Posterior vena cava (tissue), 2 donors: Measurements from ENCODE around the gene CSF1. TPM values are rescaled to one million over a fixed set of nuclear protein-coding genes. Genes with fewer than 3 reads are reported as not detected.

Experiments
- DNase-seq: peaks from one replicate; pipeline ENCODE4 v3.0.0-alpha.2; 2020; ENCODE audit warnings: low spot score
- intact Hi-C, 2 donors: fragments of 100-400 bp; cut with DNase I; formaldehyde crosslinking; loops; one replicate each; pipeline versions ENCODE4 v1.14.1 to v1.14.2; 2022 to 2023
- total RNA-seq, 2 donors: library from RNA; stranded (reverse); fragmentation: NEBNext Ultra II Directional; extraction: Animal tissue kit (Norgen Biotek cat#: 25700); gene quantifications; one replicate each; pipeline ENCODE4 v1.2.1, GENCODE V29; 2021
- donor health status: DM: yes; HTN: yes; CAD: no.
- donor health status: DM: yes; HTN: yes; CAD: no.

Gene CSF1
- total RNA-seq, 2 donors from 2014 or later = 64.1 to 68.7 TPM

DNA sequence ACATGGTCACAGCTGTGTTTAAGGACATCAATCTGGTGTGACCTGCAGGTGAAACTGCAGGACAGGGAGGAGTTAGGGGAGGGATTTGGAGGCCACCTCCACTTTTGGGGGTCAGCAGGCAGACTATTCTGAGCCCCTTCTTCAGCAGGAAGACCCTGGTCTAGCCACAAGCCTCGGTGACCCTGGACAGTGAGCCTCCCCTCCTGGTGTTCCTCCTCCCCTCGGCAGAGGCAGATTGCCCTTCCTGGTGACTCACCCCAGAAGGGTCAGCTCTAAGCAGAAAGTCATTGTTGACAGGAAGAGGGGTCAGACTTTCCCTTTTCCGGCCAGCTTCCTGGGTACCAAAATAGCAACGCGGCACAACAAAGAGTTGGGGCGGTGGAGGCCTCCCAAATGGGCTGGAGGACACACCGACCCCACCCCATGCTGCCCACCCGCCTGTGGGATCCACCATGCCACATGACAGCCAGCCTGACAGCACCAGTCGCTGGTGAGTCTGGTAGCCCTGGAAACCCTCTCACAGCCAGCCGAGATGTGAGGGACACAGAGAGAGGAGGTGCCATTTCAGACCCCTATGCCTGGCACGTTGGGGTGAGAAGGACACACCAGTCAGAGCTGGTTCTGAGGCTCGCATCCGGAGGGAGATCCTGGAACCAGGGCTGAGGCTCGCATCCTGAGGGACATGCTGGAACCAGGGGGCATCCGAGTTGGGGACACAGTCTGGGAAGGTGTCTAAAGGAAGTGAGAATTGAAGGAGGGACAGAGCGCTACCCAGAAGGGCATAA lies 14.7 kb upstream of the CSF1 start:
- DNase-seq = peak; percentile 87
- intact Hi-C loops = no loop called here

- no peak for DNase-seq
- intact Hi-C loops = no loop called here
These were observed 14.0 kb upstream of the CSF1 start for GRCh38 chr1:109896681-109897080.

DNA sequence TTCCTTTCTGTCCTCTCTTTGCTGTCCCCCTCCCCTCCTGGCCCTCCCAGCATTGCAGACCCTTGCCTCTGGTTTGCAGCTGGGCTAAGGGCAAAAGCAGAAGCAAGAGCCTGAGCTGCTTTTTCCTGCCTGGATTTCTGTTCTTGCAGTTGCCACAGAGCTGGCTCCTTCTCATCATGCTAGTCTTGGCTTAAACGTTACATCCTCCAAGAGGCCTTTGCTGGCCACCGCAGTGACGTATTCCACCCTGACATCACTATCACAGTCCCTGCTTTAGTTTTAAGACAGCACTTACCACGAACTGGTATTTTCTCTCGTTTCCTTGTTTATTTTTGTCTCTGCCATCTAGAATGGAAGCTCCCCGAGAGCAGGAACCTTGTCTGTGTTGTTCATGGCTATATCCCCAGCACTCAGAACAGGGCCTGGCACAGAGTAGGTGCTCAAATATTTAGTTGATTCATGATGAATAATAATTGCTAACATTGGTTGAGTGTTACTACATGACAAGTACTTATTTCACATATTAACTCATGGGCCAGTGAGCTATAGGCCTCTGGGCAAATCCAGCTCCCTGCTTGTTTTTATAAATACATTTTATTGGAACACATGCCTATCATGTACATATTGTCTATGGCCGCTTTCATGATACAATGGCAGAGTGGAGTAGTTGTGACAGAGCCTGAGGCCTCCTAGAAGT lies 13.2 kb upstream of the CSF1 start:
- intact Hi-C loops = no loop called here
- no peak for DNase-seq

GRCh38 chr1:109898842-109899241 lies 11.8 kb upstream of the CSF1 start:
- intact Hi-C loops = no loop called here
- no peak for DNase-seq

GRCh38 chr1:109901141-109901523 lies 9.5 kb upstream of the CSF1 start:
- no peak for DNase-seq
- intact Hi-C loops = no loop called here

GRCh38 chr1:109901524-109902145 lies 9.0 kb upstream of the CSF1 start:
- intact Hi-C loops = no loop called here
- DNase-seq = no peak

- no peak for DNase-seq
- intact Hi-C loops = no loop called here
These were observed 8.3 kb upstream of the CSF1 start for GRCh38 chr1:109902204-109902985.

GRCh38 chr1:109903376-109903930 lies 7.2 kb upstream of the CSF1 start:
- DNase-seq = no peak
- intact Hi-C loops = no loop called here

DNA sequence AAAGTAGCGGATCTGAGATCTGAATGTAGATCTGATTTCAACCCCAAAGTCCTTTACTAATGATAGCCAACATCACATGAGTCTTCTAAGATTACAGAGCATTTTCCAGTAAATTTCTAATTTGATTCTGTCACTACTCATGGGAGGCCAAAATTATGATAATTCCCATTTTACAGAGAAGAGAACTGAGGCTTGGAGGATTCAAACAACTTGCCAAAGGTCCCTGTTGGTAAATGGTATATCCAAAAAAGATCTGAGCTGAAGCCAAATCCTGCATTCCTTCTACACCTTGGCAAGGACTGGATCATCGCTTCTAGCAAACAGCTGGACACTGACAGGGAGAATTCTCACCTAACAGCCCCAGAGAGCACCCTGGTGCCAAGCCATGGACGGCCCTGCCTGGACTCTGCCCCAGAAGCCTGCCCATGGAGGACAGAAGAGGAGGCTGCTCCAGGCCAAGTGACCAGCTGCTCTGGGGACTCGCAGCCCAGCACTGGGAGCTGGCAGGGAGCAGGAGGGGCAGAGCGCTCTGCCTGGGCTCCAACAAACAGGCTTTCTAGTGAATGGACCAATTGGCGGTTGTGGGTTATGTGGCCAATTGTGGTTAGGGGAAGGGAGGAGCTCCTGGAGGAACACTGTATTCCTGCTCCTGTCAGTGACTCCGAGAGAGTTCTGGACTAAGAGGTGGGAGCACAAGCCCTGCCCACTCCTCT lies 6.4 kb upstream of the CSF1 start:
- intact Hi-C loops = no loop called here
- DNase-seq = peak; percentile 60

DNA sequence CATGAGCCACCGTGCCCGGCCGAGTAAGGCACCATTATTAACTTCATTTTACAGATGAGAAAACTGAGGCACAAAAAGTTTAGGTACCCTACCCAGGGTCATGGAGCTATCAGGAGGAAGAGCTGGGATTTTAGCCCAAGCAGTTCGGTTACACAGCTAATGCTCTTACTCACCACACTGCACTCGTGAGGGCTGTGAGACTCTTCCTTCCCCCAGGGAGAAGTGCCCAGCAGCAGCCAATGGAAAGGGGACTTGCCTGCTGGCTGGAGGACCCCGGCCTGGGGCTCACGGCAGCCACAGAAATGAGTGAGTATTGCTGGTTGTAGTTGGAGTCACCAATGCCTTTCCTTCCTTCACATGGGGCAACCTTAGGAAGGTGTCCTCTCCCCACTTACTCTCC lies 5.2 kb upstream of the CSF1 start:
- intact Hi-C loops = no loop called here
- no peak for DNase-seq

DNA sequence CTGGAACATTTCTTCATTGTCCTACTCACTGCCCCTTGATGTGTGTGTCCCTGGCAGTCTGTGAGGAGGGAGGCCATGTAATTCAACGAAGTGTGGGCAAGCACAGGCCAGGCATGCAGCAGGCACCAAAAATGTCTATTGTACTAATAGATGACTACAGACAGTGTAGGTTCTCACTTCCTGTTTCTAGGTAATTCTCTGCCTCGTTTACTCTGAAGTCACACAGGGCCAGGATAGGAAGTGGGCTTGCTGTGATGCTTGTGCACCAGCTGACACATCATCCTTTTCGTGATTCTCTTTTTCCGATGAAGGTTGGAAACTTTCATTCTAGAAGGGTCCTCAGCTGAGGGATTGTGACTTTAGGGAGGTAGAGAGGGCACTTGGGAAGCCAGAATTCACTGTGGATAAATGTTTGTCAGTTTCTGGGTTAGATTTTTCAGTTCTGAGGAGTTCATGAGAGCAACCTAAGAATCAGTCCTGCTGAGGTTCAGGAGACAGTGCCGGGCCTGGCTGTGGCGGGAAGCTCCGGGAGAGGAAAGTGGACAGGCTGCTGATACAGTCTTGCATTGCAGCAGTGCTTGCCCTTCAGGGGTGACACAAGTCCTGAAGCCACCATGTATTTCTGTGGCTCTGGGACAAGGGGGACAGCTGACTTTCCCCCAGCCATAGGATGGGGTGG lies 4.3 kb upstream of the CSF1 start:
- no peak for DNase-seq
- intact Hi-C loops = no loop called here

DNA sequence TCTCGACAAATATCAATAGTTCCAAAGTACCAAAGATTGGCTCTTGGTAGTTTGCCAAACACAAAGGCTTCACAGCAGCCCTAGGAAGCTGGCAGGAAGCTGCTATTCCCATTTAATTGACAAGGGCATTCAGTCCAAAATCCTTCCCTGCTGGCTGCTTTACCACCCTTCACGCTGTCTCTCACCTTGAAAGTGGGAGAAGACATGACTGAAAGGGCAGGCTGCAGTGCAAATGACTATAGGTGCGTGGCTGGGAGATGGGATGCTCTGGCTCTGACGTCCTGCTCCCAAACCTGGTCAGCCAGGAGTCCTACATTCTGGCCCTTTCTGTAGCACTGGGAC lies 3.8 kb upstream of the CSF1 start:
- intact Hi-C loops = no loop called here

DNA sequence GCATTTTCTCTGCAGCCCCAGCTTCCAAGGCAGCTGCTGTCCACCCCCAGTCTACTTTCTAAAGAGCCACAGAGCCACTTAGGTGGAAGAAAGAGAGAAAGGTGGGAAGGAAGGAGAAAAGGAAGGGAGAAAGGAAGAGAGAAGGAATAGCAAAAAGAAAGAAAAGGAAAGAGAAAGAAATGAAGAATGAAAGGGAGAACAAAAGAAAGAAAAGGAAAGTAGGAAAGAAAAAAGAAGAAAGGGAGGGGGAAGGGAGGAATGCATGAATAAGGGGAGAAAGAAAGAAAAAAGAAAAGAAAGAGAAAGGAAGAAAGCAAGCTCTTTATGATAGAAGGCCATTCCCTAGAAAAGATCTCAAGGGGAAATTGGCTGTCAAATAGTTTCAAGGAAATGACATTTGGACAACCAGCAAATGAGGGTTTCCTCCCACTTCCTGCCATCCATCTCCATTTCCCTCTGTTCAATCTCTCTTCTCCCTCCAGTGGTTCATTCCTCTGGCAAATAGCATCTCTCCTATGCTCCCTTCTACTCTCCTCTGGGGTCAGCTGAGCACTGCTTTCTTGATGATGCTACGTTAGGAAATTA lies 3.4 kb upstream of the CSF1 start:
- no peak for DNase-seq
- intact Hi-C loops = no loop called here

More for the DNA sequence above, 3.8 kb upstream of the CSF1 start:
- DNase-seq = no peak

DNA sequence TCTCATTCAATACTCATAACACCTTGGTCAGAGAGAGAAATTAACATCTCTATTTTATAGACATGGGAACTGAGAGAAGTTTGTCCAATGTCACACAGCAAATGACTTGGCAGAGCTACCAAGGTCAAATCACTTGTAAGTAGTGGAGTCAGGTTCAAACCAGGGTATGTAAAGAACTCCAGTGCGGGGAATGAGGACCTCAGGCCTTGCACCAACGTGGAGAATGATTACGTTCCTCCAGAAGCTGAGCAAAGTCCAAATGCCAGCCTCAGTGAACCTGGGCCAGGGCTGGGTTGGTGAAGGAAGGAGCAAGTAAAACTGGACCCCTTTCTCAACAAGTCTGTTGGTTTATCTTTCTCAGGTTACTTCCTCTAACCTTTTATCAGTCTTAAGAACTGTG lies 1.8 kb upstream of the CSF1 start:
- intact Hi-C loops = no loop called here
- DNase-seq = peak; percentile 42

DNA sequence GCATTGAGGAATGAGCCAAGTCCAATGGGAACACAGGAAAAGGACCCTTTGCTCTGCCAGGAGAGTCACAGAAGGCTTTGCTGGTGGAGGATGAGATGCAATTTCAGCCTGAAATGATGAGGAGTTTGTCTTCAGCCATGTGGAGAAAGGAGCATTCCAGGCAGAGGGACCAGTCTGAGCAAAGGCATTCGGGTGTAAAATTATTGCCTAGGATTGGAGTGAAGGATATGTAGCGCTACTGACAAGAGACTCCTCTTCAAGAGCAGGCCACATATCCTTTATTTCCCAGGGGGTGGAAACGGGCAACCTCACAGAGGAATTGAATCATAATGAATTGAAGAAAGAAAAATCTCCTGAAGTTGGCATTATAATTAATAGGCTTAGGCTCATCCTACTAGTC lies 1.1 kb upstream of the CSF1 start:
- intact Hi-C loops = no loop called here
- no peak for DNase-seq

DNA sequence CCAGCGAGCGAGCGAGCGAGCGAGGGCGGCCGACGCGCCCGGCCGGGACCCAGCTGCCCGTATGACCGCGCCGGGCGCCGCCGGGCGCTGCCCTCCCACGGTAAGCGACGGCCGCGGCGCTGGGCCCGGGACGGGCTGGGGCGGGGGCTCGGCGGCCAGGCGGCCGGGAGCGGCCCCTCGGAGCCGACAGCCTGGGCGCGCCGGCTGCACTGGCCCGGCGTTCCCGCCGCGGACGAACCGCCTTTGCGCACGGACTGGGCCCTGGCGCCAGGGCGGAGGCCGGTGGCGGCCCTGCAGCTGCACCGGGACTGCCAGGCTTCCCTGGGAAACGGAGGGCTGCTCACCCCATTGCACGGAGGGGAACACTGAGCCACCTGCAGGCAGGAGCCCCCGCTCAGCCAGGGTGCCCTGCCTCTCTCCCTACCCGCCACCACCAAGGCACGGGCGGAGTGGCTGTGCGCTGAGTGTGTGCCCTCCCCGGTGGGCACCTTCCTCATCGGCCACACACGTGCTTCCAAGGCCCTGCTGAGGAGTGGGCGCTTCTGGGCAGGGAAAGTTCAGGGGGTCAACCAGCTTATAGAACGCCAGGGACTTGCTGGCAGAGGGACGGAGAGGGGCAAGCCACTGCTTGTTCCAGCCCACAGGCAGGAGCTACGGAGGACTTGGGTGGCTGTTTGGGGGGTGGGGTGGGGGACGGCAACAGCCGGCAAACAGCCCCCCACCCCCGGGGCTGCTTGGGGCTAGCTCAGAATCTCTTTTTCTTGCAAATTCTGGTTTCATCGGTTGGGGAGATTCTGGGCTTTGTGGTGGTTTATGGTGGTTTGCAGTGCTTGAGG lies 532 bp downstream of the CSF1 start:
- peak; percentile 78 for DNase-seq
- intact Hi-C loops = loop anchor here in 1 of 2 donors (10.0 kb wide), 1 partner anchor 116 kb away; no protein-coding TSS in a partner anchor

DNA sequence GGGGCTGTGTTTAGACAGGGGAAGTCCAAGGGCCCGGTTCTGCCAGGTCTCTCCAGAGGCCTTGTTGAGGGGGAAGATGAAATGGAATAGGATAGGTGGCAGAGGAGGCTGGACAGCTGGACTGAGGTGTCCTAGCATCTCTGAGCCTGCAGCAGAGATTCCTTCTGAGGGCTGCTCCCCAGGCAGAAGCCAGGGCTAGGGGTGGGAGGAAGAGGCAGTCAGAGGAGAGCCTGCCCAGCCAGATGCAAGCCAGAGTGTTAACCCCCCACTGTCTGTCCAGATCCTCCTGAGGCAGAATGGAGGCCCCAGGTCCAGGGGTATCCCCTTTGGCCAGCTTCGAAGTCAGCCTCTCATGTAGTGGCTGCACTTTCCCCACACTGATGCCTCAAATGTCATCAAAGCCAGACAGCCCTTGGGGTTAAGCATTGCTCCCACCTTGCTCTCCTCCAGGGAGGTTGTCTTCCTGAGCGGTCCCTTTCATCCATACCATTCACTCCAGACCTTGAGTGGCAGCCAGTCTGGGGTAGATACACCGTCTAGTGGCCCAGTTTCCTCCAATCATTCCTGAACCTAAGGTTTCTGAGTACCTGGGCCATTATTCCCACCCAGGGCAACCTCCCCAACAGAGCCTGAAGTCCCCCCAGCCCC lies 1.7 kb downstream of the CSF1 start:
- peak; percentile 58 for DNase-seq
- intact Hi-C loops = loop anchor here in 1 of 2 donors (10.0 kb wide), 1 partner anchor 118 kb away; no protein-coding TSS in a partner anchor
